HG02678 (cell line): ENCODE measurements around the gene PSMC6.

Experiments
- ATAC-seq: cut with Tn5 transposase; IDR thresholded peaks from one replicate; pipeline ENCODE4 v1.9.1; 2021; ENCODE audit warnings: mild to moderate bottlenecking, moderate library complexity; ENCODE audit not compliant: unreplicated experiment

The PSMC6 gene

DNA sequence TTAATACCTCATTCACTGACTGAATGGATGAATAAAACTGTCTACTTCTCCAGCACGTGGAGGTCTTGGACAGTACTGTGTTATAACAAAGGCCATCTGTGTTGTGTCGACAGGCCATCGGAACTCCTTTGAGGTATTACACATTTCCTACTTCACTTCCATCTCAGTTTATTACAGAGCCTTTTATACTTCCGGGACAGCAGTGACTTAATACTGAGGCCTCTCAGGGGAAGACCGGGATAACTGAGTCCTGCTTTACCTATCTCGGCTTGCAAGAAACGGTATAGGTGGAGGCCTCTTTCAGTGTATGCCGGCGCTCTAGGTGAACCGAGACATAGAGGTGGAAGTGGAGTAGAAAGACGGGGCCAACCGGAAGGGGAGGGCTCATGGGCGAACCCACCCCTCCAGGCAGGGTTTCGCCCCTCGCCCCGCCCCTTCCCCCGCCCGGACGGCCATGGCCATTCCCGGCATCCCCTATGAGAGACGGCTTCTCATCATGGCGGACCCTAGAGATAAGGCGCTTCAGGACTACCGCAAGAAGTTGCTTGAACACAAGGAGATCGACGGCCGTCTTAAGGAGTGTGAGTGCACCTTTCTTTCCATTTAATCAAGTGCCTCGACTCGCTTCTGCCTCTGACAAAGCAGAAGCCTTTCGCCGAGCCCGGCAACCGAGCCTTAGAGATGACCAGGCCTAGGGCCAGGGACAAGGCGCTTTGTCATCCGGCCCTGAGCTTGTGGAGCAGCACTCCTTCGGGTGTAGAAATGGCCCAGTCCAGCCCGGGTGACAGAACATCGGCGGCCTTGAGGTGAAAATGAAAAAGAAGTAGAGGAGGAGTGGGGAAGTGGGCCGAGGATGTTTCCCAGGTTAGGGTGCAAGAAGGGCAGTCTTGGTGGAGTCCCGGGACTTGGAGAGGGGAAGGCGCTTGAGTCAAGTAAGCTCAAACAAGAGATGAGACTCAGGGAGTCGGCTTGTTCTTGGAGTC, at the start of gene PSMC6:
Gene PSMC6, plus strand, starts transcription at position 477 of the 983 bp plus-strand sequence. Its CDS starts 20 bp downstream, at position 497.
- ATAC-seq, result peak; percentile 98

DNA sequence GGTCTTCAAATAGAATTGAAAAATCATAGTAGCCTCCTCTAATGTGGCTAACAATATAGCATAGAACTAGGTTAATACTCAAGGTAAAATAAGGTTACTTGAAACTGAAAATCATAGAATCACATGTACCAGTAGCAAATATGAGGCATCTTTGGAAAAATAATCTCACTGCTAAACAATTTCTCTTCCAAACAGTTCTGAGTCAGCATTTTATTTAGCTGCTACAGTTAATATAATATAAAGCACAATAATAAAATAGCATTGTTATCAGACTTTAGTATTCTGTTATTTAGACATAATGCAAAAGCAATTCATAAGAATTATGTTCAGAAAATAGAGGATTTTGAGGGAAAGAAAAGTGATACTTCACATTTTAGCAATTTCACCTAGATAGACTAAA, 46.7 kb upstream of the PSMC6 start:
- no peak for ATAC-seq

DNA sequence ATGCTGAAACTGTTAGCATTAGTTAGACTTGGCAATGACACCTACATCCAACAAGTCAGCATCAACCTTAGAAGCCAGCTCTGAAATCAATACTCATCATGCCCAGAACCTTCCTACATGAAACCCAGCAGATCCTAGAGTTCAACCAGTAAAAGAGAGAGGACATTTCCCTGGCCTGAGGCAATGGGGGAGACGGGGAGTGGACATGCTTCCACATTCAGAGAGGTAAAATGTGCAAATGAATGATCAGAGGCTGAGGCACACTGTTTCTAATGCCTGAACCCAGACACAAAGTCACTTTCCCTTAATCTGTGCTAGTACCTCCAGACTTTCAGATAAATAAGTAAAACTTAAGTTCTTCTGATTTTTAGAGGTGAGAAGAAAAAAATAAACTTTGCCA, 46.2 kb upstream of the PSMC6 start:
- no peak for ATAC-seq

DNA sequence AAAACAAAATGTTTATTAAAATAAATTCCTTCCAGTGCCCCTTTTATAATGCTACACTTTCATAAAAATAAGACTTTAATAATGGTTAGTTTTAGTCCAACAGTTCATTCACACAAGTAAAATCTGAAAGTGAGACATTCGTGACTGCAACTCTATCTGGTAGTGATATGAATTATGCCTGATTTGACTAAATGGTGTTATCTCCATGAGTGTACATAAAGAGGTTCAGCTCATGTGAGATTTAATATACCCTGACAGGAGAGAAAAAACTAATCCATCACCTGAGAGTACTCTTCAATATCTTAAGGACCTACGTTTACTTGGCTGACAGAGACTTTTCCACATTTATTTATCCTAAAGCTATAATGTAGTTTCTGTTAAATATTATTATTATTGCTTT, 45.7 kb upstream of the PSMC6 start:
- no peak for ATAC-seq

DNA sequence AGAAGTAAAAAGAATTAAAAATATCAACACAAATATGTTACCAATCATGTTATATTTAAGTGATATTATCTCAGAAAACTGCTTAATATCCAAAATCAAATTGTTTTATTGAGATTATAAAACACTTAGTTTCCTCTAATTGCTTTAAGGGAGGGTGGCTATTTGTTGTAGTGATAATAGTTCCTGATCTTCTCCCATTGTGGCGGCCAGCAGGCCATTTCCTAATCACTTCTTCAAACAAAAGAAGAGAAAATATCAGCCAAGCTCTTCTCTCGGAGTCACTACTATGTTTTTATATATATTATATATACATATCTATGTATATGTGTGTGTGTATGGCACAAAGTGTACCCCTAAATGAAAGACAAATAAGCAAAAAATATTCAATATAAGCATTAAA, 43.1 kb upstream of the PSMC6 start:
- ATAC-seq, result no peak

DNA sequence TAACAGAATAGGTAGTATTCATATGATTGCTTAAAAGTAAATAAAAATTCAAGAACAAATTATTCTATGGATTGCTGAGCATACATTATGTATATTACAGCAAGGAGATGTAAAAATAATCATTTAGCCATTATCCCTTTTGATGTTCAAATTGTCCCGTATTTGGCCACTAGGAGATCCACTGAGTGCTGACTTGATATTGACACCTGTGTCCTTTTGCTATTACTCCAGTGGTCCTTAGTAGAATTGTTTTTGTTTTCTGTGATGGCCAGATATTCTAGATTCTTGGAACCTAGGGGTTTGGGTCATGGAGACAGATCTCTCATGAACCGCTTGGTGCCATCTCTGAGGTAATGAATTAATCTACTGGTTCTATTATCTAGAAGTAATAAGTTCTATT, 28.4 kb upstream of the PSMC6 start:
- ATAC-seq, result no peak

DNA sequence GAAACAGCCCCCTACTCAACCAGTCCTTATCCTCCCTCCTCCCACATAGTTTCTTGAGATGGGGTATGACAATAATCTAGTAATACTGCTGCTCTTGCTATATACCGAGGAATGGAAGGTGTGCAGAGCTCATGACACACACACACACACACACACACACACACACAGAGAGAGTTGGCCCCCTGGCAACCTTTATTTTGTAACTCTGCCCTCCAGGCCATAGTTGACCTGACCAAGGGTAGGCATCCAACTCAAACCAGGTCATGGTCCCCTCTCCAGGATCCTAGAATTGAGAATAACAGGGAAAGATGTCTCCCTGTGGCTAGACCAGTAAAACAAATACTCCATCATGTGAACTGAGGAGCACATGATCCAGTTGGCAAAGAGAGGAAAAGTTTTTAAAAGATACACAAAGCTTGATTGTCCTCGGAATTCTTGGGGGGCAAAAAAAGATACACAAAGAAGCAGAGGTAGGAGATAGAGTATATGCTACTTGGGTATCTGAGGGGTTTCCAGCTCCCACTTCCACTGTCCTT, 22.9 kb upstream of the PSMC6 start:
- ATAC-seq, result no peak

DNA sequence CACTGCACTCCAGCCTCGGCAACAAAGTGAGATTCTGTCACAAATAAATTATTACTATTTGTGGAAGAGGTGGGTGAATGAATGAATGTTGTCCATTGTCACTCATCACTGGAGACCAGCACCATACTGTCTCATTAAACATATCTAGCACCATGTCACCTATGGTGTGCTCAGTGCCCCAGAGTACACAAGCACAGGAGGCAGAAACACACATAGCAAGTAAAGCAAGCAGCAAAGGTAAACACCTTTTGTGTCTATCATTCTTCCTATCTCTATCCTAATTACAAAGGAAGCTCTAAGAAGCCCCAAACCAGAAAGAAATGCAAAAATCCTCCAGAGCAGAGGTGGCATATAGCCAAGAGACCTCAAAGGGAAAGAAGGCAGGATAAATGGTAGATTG, 20.8 kb upstream of the PSMC6 start:
- ATAC-seq, result no peak

DNA sequence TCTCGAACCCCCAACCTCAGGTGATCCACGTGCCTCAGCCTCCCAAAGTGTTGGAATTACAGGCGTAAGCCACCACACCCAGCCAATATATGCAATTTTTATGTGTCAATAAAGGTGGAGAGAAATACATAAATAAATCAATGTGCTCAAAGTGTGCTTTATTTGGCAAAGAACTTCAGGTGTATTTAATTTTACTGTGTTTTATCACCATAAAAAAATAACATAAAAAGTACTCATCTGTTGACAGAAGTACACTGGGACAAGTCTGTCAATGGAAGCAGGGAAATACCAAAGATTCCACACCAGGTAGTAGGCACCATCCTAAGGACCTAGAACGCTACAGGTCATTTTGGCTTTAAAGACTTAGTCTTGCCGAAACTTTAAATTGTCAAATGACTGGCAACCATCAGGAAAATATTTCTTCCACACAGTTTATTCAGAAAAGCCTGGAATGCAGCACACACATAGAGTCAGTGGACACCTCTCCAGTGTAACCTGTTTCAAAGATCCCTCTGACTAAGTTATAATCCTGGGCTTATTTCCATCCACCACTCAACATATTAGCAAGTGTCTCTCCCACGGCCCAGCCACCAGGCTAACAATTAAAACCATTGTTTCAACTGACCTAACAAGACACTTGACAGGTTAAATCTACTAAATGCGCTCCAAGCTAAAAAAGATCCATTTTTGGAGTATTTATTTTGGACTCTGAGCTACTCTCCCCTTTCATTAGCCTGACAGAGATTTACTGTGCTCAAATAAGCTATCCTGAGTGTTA, 15.8 kb upstream of the PSMC6 start:
- ATAC-seq, result no peak

DNA sequence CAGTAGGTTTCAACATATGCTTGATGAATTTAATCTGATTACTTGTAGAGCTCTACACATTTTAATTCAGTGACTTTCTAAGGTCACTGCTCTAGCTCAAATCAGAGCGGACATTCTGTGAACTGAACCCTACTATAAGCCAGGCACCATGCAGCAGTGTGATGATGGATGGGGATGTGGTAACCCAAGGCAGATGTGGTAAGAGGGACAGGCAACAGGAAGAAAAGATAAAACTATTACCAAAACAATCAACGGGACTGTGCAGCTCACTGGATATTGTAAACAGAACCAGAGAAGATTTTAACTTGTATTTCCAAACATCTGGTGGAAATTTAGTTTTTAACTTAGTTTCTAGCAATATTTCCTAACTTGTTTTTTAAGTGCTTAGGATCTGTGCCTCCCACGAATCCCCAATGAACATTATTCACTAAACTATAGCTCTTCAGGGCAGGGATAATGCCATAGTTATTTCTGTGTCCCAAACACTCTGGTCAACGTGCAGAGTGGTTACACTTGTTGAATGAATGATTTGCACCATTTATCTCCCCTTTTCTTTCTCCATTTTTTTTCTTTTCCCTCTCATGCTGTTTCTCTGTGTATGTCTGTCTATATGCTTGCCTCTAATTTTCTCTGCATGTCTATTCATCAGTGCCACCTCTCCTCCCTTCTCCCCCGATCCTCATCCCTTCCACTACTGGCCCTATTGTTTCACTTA, 14.6 kb upstream of the PSMC6 start:
- no peak for ATAC-seq

DNA sequence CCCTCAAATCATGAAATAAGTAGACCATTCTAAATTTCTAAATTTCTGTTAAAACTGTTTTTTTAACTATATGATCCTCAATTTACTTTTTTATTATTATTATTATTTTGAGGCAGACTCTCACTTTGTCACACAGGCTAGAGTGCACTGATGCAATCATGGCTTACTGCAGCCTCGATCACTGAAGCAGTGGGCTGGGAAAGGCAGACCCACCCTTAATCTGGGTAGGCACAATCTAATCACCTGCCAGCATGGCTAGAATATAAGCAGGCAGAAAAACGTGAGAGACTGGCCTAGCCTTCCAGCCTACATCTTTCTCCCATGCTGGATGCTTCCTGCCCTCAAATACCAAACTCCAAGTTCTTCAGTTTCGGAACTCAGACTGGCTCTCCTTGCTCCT, 14.0 kb upstream of the PSMC6 start:
- ATAC-seq, result no peak

DNA sequence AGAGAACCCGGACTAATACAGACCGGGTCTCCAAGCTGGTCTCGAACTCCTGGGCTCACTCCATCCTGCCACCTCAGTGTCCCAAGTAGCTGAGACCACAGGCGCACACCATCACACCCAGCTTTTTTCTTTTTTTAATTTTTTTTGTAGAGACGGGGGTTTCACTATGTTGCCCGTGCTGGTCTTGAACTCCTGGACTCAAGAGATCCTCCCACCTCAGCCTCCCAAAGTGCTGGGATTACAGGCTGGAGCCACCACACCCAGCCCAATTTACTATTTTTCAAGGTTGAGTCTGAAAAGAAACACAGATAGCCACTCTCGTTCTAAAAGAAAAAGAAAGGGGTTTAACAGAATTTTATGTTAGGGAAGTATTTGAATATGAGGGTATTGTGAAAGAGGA, 13.5 kb upstream of the PSMC6 start:
- ATAC-seq, result no peak

DNA sequence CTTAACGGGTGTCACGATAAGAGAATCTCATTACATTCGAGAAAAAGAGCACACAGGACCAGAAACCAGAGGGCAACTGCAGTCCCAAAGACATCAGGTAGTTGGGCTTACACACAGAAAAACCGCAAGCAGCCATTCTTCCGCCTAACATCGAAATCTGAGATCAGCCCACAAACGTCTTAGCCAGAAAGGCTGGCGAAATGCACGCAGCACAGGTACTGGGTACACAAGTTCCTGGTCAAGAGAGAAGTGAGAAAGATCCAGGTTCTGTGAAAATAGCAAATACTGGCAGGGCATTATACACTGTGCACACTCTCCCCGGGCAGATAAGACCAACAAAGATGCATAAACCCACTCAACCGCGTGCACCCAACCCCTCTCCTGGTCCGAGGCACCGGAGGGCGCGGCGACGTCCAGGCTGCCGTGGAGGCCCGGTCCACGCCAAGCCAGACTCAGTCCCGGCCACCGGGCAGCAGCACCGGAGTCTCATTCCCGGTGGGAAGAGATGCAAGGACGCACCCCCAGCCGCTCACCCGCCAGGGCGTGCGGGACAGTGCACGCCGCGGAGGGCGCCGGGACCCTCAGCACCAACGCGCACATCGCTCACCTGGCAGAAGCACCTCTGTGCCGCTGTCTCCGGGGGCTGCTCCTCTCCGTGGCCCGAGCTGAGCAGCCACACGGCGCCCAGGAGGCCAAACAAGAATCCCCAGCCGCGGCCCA, 12.1 kb upstream of the PSMC6 start:
- ATAC-seq, result peak; percentile 69

DNA sequence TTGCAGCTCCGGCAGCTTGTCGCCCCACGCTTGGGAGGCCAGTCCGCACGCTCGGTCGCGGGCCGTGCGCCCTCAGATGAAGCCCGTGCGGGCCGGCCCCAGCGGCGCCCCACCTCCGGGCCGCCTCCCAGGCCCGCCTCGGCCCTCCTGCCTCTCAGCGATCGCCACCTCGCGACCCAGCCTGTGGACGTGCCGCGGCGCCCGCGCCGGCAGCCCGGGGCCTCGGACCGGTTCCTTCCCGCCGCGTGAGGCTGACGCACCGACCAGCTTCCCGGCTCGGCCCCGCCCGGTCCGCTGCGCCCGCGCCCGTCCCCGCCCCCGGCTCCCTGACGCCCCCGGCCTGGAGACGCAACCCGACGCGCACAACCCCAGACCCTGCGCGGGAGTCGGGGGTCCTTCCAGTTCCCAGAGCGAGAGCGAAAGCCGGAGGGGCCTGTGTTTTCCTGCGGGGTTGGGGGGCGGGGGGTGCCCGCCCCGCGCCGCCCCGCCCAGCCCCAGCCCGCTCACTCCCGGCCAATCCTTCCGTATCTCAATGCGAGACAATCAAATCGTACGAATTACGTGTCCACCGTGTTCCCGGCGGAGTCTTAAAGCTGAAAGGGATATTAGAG, 11.4 kb upstream of the PSMC6 start, which contains the start of gene ERO1A:
Gene ERO1A, minus strand, starts transcription at position 78 of the 611 bp plus-strand sequence. Its CDS starts 77 bp downstream, at position 1.
- peak; percentile 72 for ATAC-seq

DNA sequence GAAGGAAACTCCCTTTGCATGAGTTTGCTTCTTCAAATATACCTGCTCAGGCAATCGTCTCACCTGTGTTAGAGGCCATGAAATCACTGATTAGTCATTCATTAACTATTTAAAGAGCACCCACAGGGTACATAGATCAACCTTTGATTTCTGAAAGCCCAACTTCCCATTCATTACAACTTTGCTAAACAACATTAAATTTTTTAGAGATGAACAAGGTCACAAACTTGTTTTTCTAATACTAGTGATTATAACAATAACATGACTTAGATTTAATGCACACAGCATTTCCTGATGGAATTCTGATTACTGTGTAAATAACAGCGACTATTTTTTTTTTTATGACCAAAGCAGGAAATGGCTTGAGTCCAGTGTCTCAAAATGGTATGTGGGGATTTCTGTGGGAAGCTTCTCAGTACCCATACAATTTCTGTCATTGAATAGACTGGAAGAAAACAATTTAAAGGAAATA, 6.3 kb upstream of the PSMC6 start:
- no peak for ATAC-seq

DNA sequence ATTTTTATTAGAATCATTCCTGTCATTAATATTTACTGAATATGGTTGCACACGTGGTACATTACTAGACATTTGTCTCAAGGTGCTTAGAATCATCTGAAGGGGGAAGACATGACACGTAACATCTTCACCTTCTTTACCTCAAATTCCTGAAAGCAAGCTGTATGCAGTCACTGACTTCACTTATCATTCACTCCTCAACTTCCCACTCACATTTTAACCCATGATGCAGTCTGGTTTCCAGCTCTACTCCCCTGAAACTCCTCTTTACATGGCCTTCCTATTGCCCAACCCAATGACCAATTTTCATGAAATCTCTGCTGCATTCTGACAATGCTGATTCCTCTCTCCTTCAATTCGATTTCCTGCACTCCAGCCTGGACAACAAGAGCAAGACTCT, 5.8 kb upstream of the PSMC6 start:
- no peak for ATAC-seq

DNA sequence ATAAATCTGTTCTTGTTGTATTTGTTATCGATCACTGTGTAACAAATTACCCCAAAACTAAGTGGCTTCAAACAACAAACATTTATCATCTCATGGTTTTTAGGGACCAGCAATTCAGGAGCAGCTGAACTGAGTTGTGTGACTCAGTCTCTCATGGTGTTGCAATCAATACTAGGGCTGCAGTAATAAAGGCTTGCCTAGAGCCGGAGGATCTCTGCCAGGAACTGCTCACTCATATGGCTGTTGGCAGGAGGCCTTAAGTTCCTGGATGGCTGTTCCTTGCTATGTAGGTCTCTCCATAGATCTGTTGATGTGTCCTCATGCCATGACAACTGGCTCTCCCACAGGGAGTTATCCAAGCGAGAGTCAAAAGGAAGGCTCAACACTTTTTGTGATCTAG, 3.8 kb upstream of the PSMC6 start:
- no peak for ATAC-seq

DNA sequence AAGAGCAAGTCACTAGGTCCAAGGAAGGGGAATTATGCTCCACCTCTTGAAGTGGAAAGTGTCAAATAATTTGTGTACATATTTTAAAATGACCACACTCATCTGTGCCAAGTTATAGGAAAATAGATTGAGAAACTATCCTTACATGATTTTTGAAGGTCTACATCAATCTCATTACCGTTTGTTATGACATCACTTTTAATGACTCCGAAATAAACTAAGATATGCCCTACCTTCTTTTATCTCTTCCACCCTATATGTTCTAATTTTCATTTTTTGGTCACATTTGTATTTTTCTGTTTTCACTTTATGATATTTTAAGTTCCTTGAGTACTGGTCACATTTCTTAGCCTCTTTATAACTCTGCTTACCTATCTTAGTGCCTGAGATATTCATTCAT, 3.3 kb upstream of the PSMC6 start:
- ATAC-seq, result no peak

DNA sequence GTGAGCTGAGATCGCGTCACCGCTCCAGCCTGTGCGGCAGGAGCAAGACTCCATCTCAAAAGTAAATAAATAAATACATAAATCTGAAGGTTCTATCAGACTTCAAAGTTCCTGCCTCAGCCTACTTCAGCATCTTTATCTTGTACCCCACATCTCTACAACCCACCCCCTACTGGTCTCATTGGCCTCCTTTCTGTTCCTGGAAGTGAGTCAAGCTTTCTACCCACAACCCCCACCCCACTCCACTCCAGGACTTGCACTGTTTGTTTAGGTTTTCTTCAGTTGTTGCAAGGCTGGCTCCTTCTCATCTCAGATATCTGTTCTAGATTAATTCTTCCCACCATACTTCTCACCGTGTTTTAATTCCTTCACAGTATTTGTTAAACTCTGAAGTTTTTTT, 714 bp upstream of the PSMC6 start:
- no peak for ATAC-seq

DNA sequence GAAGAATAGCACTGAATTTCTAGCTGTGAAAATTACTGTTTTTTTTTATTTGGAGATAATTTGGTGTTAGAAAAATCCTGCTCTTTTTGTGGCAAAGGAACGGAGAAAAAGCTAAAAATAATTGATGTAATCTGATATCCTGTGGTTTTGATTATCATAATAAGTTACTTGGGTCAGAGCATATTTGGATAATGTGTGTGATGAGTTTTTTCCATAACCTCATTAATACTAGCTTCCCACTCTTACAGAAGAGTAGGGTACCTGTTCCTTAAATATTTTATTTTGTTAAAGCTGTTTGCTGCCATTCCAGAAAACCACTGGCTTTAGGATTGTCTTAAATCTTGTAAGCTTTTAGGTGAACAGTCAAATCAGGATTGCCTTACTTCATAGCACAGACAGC, 4.7 kb downstream of the PSMC6 start:
- no peak for ATAC-seq
